HG02981 (cell line): ENCODE data around the gene DDIT4.
"Not testable (repeated sequence)": the region's sequence is repeated elsewhere in the genome, so short reads cannot be mapped to it uniquely, and the experiment has no call there.

Experiments
- ATAC-seq: cut with Tn5 transposase; IDR thresholded peaks from one replicate; pipeline ENCODE4 v1.9.1; 2021; ENCODE audit warnings: mild to moderate bottlenecking, moderate library complexity; ENCODE audit not compliant: unreplicated experiment

DDIT4 gene

GRCh38 chr10:72267381-72267780, 6.3 kb upstream of the DDIT4 start:
- no peak for ATAC-seq

DNA sequence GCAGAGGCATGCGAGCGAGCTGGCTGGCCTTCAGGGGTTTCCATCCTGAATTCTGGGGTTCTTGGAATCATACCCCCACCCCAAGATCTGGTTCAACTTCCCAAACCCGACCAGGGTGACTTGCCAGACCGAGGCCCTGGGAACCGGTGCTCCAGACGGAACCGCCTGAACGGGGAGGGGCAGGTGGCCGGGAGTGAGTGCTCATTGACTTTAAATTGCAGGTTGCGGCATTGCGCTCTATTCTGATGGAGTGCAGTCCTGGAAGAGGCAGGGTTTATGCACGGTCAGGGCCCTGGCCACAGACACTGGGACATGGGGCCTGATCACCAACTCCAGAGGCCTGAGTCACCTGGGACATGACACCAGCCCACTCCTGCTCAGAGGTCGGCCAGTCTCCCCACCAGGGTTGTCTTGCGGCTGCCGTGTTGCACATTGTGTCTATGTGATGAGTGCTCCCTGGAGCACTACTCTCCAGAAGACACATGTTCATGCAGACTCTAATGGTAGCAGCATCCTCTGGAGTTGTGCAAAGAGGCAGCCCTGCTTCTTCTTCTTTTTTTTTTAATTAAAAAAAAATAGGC, 5.8 kb upstream of the DDIT4 start:
- ATAC-seq = no peak

- not testable (repeated sequence) for ATAC-seq
Measured at GRCh38 chr10:72268475-72269200, 5.1 kb upstream of the DDIT4 start.

DNA sequence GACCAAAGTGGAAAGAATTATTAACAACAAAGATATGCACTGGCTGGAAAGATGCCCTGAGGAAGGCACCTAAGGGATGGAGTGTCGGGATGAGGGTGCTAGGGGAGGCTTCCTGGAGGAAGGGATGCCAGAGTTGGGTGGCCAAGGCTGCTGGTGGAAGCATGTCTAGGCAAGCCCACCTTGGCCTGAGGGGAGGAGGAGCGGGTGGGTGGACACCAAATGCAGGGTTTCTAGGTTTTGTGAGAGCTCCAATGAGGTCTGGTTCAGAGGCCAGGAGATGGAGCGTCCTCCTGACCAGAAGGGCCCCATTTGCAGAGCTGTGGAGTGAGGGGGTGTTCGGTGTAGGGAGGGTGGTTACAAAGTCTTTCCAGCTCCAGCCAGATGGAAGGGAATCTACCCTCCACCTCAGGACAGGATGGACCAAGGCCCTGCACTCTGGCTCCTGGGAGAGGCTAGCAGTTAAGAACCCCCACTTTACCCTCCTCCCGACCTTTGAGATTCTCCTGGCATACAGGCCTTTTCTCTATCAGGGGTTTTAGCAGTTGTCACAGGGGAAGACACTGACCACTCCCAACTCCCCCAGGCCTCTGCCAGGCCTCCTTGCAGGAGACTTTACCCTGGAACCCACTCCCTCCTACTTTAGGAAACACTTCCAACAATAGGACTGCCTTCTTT, 3.0 kb upstream of the DDIT4 start:
- no peak for ATAC-seq

DNA sequence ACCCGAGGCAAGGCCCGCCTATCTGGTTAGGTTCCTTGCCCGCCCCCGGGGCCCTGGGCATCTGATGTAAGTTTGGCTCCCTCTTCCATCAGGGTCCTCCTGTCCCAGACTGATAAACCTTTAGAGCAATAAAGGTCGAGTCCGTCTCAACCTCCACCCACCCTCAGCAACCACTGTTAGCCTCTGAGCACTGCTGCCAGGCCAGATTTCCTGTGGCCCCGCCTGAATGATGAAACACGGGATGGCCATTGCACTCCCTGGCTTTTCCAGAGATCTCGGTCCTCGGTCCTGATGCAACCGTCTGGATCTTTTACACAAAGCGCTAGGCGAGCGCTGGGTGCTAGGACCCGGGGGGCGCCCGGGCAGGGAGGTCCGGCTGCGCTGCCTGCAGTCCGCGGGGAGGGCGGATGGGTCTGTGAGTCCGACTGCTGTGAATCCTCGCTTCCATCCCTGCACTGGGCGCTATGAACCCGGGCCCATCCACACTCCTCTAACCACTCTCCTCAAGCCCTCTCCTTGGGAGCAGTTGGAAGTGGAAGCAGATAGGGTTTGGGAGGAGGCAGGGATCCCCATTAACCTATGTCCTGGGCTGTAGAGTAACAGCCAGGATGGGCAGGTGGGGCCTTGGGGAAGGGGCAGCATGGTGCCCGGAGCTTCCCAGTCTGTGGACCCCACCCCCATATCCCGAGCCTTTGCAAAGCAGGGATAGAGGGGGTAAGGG, 875 bp upstream of the DDIT4 start:
- ATAC-seq = peak; percentile 27

DNA sequence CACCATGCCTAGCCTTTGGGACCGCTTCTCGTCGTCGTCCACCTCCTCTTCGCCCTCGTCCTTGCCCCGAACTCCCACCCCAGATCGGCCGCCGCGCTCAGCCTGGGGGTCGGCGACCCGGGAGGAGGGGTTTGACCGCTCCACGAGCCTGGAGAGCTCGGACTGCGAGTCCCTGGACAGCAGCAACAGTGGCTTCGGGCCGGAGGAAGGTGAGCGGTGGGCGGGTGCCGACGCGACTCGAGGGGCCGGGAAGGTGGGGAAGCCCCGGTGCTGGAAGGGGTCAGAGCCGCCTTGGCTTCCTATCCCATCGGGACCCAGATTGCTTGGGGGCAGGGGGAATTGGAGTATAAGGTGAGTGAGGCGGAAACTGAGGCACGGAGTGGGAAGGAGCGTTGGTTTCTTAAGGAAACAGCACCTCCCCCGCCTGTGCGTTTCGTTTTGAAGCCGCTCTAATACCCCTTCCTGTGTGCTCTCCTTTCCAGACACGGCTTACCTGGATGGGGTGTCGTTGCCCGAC, 547 bp downstream of the DDIT4 start:
- no peak for ATAC-seq

GRCh38 chr10:72274730-72275350, 1.1 kb downstream of the DDIT4 start:
- no peak for ATAC-seq

DNA sequence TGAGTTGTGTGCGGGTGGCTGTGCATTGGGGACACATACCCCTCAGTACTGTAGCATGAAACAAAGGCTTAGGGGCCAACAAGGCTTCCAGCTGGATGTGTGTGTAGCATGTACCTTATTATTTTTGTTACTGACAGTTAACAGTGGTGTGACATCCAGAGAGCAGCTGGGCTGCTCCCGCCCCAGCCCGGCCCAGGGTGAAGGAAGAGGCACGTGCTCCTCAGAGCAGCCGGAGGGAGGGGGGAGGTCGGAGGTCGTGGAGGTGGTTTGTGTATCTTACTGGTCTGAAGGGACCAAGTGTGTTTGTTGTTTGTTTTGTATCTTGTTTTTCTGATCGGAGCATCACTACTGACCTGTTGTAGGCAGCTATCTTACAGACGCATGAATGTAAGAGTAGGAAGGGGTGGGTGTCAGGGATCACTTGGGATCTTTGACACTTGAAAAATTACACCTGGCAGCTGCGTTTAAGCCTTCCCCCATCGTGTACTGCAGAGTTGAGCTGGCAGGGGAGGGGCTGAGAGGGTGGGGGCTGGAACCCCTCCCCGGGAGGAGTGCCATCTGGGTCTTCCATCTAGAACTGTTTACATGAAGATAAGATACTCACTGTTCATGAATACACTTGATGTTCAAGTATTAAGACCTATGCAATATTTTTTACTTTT, 1.8 kb downstream of the DDIT4 start:
- no peak for ATAC-seq

DNA sequence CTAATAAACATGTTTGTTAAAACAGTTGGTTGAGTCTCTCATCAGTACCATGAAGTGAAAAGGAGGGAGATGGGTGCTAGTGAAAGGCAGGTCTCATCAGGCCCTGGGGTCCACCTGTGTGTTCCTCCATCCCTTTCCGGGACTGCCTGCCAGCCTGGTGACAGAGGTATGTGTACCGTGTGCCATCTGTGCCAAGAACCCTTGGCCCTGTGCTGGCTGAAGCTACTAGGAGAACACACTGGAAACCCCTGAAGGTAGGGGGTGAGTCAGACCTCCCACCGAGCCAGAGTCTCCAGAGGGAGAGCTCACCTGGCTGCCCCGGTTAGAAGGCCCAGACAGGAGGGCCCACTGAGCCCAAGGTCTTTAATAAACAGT, 2.3 kb downstream of the DDIT4 start:
- ATAC-seq = no peak

DNA sequence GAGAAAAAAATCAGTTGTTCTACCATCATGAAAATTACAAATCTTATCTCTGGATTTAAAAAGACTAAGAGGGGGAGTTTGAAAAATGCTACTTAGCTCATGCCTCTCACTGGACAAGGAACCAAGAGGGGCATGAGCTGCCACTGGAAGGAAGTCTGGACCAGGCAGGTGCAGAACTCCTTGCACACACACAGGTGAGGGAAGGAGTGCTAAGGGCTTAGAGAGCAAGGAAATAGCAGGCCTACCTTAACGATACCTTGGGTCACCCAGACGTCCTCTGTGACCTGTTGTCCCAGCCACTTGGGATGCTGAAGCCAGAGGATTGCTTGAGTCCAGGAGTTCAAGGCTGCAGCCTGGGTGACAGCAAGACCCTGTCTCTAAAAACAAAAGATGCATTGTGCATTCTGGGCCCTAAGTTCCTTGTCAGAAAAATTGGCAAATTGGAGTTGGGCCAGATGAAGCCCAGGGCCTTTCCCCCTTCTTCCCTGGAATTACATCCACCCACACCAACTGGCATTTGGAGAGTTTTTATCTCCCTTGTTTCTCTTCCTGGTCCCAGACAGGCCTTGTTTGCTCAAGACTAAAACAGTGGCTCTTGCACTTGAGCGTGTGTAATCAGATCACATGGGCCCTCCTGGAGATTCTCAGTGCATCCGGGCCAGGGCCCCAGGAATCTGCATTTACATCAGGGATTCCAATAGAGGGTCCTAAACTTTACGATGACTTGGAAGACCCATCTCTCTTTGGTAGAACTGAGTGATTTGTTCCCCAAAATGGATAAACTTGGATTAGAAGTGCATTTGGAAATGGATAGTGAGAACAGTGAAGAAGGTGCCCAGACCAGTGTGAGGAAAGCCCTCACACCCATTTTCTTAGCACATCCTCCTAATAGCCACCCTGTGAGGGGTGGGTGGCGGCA, 3.0 kb downstream of the DDIT4 start:
- no peak for ATAC-seq

- no peak for ATAC-seq
Measured at GRCh38 chr10:72277340-72277995, 3.7 kb downstream of the DDIT4 start.

DNA sequence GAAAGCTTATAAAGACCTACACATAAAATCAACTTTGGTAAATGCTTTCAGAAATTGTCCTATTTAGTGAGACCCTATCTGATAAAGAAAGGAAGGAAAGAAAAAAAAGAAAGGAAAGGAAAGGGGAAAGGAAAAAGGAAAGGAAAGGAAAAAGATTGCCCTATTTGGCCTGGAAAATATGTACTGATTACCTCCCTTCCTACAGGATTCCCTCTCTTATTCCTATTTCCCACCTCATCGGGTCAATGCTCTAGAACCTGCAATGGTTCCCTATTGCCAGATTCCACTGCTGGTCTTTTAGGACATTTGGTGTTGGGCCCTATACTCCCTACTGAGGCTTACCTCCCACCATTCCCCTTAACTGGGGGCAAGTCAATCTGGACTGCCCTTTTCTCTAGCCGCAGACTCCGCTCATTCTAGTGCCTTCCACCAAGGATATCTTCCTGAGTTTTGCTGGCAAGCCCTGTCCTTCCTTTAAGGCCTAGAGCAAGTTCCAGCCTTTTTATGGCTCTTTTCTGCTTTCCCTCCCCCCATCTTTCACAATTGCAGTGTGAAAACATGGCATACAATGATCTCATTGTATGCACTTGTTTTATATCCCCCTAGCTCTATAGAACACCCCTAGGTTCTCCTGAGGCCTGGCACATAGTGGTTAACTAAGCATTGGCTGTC, 4.4 kb downstream of the DDIT4 start:
- ATAC-seq = no peak

DNA sequence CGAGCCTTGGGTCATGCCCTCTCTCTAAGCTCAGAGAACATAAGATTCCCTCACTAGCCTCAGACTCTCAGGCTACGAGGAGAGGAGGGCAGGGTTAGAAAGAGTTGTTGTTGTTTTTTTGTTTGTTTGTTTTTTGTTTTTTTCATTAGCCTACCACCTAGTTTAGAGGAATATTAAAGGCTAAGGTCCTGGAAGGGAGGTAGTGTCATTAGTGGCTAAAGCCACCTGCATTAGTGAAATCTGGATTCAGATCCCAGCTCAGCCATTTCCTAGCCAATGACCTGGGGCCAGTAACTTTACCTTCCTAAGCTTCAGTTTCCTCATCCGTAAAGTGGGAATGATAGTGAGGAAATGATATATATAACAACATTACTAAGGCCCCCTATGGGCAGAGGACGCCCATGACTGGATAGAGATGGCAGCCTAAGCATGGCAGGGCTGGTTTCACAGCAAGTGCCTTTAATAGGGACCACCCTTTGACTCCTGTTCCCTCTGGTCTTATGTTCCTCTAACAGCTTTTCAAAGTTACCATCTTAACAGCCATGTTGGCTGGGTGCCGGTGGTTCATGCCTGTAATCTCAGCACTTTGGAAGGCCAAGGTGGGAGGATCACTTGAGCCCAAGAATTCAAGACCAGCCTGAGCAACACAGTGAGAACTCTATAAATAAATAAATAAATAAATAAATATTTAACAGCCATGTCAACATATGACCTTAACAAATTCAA, 5.1 kb downstream of the DDIT4 start:
- no peak for ATAC-seq

DNA sequence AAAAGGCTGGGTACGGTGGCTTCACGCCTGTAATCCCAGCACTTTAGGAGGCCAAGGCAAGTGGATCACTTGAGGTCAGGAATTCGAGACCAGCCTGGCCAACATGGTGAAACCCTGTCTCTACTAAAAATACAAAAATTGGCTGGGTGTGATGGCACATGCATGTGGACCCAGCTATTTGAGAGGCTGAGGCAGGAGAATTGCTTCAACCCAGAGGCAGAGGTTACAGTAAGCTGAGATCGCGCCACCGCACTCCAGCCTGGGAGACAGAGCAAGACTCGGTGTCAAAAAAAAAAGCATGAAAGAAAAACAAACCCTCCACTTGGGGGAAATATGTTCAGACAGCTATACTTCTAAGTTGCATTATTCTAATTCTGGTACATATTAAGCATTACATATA, 5.9 kb downstream of the DDIT4 start:
- not testable (repeated sequence) for ATAC-seq

DNA sequence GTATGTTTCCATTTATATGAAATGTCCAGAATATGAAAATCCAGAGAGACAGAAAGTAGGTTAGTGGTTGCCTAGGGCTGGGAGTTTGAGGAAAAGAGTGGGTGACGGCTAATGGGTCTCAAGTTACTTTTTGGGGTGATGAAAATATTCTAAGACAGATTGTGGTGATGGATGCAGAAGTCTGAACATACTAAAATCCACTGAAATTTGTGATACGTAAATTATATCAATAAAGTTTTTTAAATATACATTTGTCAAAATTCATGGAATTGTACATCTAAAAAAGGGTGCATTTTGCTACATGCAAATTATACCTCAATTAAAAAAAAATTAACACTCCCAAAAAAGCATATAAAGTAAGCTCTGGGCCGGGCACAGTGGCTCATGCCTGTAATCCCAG, 9.4 kb downstream of the DDIT4 start:
- no peak for ATAC-seq

- no peak for ATAC-seq
Measured at GRCh38 chr10:72285972-72286521, 12.3 kb downstream of the DDIT4 start.

GRCh38 chr10:72291019-72291532, 17.4 kb downstream of the DDIT4 start:
- ATAC-seq = no peak
